ENCODE measurements around the gene NTN4.
A peak's percentile ranks its signal among the peaks of the same experiment; 100 is the strongest.
"Not testable (repeated sequence)": the region's sequence is repeated elsewhere in the genome, so short reads cannot be mapped to it uniquely, and the experiment has no call there.

The NTN4 gene

DNA sequence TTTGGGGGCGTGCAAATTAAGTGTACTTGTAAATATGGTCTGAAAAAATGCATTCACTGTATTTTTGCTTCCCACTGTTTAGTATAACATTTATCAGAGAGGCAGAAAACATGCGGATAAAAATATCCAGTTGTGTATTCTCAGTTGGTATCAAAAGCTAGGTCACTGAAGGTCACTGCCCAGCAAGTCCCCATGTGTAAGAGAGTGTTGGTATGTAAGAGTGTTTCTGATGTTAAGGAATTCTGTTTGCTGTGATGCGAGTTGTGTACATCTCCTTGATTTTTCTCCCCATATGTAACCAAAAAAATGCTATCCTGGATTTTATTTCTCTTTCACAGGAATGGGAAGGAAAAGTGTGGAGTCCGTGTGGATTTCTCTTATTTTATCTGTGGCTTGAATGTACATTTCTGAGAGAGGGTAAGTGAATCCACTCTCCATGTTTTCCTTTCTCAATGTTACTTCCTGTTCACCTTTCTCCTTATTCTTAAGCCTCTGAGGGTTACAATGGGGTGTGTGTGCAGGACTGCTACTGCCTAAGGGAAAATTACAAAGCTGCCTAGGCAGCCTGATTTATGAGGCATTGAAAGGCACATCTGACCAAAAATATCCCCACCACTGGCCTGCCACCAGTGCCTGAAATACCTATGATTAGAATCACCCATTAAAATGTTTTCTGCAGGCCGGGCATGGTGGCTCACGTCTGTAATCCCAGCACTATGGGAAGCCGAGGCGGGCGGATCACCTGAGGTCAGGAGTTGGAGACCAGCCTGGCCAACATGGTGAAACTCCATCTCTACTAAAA is 141.4 kb downstream of the NTN4 start:
- DNase-seq = no peak

GRCh38 chr12:95646781-95647190 is 143.8 kb downstream of the NTN4 start:
- DNase-seq = no peak

DNA sequence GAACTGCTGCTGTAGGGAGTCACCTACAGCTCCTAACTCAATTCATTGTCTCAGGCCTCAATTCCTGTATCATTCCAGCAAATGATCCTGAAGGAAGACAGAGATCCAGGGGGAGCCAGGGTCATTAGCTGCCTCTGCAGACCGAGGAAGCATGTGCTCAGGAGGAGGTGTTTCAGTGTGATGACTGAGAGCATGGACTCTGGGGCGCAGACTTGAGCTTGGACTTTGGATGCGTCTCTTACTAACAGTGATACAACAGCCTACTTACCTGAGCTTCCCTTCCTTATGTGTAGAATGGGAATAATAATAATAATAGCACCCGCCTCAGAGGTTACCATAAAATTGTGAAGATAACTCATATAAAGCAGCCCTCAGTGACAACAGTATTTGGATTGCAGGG is 147.3 kb downstream of the NTN4 start:
- no peak for DNase-seq

GRCh38 chr12:95642583-95642982 is 148.0 kb downstream of the NTN4 start:
- no peak for DNase-seq

GRCh38 chr12:95641299-95641952 is 149.1 kb downstream of the NTN4 start:
- no peak for DNase-seq

- no peak for DNase-seq
Measured at GRCh38 chr12:95640516-95640915, 150.0 kb downstream of the NTN4 start.

DNA sequence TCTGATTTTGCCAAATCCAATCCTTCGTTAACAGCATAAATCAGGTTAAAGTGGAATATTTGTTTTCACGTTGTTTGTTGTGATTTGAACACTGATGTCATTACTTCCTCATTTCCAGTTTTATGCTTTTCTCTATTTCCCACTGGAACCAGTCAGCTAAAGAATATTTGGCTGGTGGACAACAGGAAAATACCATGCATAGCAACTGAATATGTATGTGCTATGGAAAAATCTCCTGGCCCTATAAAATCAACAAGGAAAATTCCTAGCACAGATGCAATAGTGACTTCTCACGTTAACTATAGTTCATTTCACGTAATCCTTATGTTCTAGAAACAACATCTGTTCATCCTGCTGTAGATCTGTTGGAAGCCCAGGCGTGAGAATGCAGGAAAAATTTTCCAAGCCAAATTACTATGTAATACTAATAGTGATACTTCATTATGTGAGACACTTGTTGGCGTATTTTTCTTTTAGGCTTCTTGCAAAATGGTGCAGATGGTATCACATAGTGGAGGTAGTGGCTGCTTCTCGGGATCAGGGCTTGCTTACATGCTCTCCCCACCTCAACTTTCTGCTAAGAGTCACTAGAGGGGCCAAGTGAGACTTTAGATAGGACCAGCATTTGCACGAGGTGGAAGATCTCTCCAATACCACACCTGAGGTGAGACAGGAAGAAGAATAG is 153.0 kb downstream of the NTN4 start:
- no peak for DNase-seq

DNA sequence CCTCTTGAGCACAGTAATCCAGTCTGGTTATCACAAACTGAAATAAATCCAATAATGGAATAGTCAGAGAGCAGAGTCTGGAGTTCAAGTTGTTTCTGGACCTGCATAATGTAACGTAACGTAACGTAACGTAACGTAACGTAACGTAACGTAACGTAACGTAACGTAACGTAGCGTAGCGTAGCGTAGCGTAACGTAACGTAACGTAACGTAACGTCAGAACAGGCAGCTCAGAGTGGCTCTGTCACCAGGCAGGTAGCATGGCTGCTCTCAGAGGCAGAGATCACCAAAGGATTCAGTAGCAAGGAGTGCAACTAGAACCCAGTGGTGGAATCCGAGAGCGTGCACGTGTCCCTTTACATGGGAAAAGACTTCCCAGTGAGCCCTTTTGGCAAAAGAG is 153.6 kb downstream of the NTN4 start:
- no peak for DNase-seq

DNA sequence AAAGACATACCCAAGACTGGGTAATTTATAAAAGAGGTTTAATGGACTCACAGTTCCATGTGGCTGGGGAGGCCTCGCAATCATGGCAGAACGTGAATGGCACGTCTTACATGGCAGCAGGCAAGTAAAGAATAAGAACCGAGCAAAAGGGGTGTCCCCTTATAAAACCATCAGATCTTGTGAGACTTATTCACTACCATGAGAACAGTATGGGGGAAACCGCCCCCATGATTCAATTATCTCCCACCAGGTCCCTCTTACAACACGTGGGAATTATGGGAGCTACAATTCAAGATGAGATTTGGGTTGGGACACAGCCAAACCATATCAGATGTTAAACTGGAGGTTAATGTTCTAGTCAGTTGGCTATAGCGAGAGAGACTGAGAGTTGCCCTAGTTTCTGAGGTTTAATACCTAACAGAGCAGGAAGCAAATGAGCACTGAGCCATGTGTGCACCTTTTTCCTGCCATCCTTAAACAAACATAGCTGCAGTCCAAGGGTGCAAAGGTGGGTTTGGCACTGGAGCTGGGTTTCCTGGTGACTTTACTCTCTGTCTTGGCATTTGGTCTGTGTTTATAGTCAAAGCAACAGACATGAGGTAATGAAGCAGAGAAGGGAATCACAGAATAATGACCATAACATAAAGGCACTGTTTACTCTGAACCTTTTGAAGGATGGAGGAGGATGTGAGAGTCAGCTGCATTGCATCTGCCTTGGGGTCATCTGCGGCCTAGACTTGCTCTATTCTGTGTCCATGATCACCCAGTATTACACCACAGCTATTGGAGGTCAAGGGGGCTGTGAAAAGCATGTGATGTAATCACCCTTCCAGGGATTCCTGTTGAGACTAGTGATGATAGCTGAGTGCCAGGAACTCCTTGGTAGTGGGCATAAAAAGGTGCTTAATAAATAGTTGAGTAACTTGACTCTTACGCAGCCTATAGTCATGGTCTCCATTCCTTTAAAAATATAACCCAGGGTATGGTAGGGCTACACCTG is 155.6 kb downstream of the NTN4 start:
- no peak for DNase-seq

DNA sequence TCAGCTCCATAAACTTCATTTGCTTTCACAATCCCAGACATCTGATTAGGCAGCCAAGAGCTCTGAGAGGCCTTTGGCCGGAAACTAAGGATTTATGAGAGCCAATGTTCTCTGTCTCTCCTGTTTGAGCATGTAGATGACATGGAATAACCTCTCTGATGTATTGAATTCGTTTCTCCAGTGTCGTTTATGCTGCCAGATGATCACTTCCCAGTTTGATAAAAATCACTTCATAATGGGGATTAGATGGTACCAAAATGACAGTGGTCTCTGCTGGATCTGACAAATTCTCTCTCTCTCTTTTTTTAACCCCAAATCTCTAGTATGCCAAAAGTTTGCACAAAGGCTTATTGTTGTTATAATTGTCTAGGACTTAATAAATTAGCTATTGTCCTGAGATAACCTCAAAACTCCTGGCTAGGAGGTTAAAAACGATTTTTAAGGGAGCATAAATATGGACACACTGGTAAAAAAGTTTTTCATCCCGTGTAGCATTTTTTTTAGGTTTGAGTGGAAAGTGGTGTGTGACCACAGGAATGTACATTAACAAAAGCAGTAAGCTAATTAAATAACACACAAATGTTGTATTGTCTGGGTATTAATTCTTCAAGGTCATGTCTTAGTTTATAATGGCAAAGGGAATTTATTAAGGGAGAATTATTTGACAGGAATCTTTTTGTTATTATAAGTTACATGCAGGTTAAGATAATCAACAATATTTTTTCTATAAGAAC is 156.7 kb downstream of the NTN4 start:
- no peak for DNase-seq

GRCh38 chr12:95633049-95633731 is 157.4 kb downstream of the NTN4 start:
- no peak for DNase-seq

GRCh38 chr12:95630496-95630895 is 160.1 kb downstream of the NTN4 start:
- no peak for DNase-seq

DNA sequence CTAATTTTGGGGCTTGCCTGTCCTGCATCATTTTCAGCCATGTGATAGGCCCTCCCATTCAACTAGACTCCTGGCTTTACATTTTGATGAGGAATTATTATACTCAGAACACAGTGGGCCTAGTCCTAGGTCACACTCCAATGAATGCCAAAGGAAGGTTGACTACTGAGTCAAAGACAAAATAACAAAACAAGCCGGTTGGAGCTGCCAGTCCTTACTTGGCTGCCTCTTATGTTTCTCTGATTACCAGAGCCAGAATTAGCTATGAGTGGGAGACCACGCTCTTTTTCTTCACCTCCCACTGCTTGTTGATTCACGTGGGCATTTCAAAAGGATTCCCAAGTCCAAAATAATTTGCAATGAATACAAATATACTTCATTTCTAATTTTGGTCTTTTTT is 161.2 kb downstream of the NTN4 start:
- no peak for DNase-seq

- DNase-seq = no peak
Measured at GRCh38 chr12:95626854-95627253, 163.7 kb downstream of the NTN4 start.

- no peak for DNase-seq
Measured at GRCh38 chr12:95625012-95625411, 165.6 kb downstream of the NTN4 start.

GRCh38 chr12:95624589-95624988 is 166.0 kb downstream of the NTN4 start:
- DNase-seq = no peak

DNA sequence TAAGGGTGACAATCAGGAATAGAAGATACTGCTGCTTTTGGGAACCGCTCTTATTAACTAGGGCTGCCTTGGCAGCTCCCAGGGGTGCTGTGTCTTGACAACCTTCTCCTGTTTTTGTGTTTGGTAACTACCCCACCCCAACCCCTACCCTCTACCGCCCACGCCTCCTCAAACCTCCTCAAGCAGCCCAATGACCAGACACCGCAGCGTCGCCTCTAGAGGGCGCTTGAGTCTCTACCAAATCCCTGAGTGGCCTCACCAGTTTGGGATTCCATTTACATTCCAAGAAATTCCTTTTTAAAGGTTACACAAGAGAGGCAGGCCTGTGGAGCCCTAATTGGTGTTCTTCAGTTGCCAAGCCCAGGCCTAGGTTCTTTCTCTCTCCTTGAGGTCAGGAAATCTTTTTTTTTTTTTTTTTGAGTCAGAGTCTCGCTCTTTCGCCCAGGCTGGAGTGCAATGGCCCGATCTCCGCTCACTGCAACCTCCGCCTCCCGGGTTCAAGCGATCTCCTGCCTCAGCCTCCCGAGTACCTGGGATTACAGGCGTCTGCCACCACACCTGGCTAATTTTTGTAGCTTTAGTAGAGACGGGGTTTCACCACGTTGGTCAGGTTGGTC is 166.9 kb downstream of the NTN4 start:
- DNase-seq = peak; percentile 56

DNA sequence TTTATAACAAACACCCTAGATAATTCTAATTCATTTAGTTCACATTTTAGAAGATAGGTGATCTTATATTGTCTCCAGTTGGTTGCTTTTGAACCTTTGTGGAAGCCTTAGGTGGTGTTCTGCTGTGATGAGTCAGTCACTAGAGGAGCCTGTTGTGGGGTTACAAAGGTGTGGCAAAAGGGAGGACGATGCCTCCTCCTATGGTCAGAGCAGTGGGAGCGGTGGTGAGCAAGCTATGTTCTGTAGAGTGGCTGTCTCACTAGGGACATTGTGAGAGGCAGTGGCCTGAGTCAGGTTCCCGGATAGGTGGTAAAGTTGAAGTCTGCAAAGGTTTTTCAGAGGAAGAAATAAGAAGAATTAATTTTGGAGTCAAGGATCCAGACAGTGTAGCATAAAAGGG is 167.7 kb downstream of the NTN4 start:
- DNase-seq = no peak

DNA sequence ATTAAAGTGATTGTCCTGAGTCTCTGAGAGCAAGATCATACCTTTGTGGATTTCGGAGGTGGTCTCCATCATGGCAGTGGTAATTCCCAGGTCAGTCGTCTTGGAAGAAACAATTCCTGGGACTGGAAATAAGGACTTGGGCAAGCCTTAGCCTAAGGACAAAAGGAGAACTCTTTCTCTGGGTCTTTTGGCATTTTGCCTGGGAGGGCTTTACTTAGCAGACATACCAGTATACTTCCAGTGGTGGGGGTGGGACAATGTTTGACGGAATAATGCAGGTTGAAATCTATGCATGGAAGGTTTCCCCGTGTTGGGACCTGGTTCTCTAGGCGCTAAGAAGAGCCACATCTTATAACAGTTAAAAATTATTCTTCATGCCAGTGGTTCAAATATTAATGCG is 168.8 kb downstream of the NTN4 start:
- no peak for DNase-seq

GRCh38 chr12:95620171-95620570 is 170.4 kb downstream of the NTN4 start:
- no peak for DNase-seq

GRCh38 chr12:95616470-95616869 is 174.1 kb downstream of the NTN4 start:
- not testable (repeated sequence) for DNase-seq

All from NCI-H748 treated with DMSO at 0.1 percent for 48 hours (cell line).